Osteocyte (in vitro differentiated cells): ENCODE data around the gene CCNC. TPM values are rescaled to one million over a fixed set of nuclear protein-coding genes. Genes with fewer than 3 reads are reported as not detected.

Experiments used
- DNase-seq: peaks from one replicate; pipeline ENCODE4 v3.0.0; 2021; ENCODE audit warnings: mixed read lengths; ENCODE audit not compliant: unreplicated experiment; ENCODE audit errors: extremely low spot score
- H3K27ac Mint-ChIP-seq: one replicate; pipeline ENCODE4 v1.8.0; 2021; ENCODE audit warnings: mild to moderate bottlenecking, mixed read lengths; ENCODE audit not compliant: unreplicated experiment
- H3K27me3 Mint-ChIP-seq: one replicate; pipeline ENCODE4 v1.8.0; 2021; ENCODE audit warnings: mixed read lengths; ENCODE audit not compliant: unreplicated experiment
- H3K36me3 Mint-ChIP-seq: one replicate; pipeline ENCODE4 v1.8.0; 2021; ENCODE audit warnings: mixed read lengths; ENCODE audit not compliant: unreplicated experiment
- H3K4me1 Mint-ChIP-seq: one replicate; pipeline ENCODE4 v1.8.0; 2021; ENCODE audit warnings: mixed read lengths; ENCODE audit not compliant: unreplicated experiment
- H3K4me3 Mint-ChIP-seq: one replicate; pipeline ENCODE4 v1.8.0; 2021; ENCODE audit warnings: mild to moderate bottlenecking, moderate library complexity, mixed read lengths; ENCODE audit not compliant: unreplicated experiment
- H3K9me3 Mint-ChIP-seq: one replicate; pipeline ENCODE4 v1.8.0; 2021; ENCODE audit warnings: mixed read lengths; ENCODE audit not compliant: unreplicated experiment
- total RNA-seq: library from RNA; stranded (reverse); gene quantifications from 2 replicates; pipeline ENCODE4 v1.2.1, GENCODE V29; 2021
- TF ChIP-seq, protein P1 (sequence below): fragments of 200-600 bp; sonication (generic); IDR thresholded peaks from 2 replicates; pipeline ENCODE4 v1.5.0; 2021; ENCODE audit warnings: antibody characterized with exemption, mild to moderate bottlenecking, moderate library complexity

CCNC gene
- total RNA-seq, 1 donor from 2014 or later, result 34.6 TPM

DNA sequence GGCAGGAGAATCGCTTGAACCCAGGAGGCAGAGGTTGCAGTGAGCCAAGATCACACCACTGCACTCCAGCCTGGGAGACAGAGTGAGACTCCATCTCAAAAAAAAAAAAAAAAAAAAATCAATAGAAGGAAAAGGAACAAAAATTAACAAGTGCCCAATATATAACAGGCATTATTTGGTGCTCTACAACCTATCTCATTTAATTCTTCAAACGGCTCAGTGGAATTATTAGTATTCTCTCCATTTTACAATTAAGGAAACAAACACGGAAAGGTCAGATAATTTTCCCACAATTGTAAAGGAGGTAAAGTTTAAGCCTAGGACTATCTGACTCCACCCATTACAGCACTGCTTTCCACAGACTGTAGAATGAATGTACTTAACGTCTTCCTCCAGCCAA, 19.8 kb downstream of the CCNC start:
- no peaks in the 10 kb centered on the region for H3K4me1 Mint-ChIP-seq
- H3K27ac Mint-ChIP-seq, result no peak overlapping the region
- no peak overlapping the region for H3K4me3 Mint-ChIP-seq
- H3K36me3 Mint-ChIP-seq, result peaks cover 45% of the 10 kb centered on the region
- no peaks in the 10 kb centered on the region for H3K9me3 Mint-ChIP-seq
- no peaks in the 10 kb centered on the region for H3K27me3 Mint-ChIP-seq
- TF ChIP-seq, protein P1, sequence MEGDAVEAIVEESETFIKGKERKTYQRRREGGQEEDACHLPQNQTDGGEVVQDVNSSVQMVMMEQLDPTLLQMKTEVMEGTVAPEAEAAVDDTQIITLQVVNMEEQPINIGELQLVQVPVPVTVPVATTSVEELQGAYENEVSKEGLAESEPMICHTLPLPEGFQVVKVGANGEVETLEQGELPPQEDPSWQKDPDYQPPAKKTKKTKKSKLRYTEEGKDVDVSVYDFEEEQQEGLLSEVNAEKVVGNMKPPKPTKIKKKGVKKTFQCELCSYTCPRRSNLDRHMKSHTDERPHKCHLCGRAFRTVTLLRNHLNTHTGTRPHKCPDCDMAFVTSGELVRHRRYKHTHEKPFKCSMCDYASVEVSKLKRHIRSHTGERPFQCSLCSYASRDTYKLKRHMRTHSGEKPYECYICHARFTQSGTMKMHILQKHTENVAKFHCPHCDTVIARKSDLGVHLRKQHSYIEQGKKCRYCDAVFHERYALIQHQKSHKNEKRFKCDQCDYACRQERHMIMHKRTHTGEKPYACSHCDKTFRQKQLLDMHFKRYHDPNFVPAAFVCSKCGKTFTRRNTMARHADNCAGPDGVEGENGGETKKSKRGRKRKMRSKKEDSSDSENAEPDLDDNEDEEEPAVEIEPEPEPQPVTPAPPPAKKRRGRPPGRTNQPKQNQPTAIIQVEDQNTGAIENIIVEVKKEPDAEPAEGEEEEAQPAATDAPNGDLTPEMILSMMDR, result no peak
- no peak for DNase-seq

DNA sequence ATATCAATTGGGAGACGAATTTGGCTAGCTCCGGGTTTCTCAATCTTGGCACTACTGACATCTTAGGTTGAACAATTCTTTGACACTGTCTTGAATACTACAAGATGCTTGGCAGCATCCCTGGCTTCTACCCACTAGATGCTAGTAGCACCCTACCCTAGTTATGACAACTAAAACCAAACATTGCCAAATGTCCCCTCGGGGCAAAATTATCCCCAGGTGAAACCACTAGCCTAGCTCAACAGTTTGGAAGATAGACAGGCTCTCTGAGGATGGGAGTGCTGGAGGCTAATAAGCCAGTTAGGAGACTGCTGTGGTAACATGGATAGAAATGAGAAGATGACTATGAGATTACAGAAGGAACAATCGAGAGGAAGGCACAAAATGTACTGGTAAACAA, 20.9 kb downstream of the CCNC start:
- H3K36me3 Mint-ChIP-seq, result peaks cover 46% of the 10 kb centered on the region

DNA sequence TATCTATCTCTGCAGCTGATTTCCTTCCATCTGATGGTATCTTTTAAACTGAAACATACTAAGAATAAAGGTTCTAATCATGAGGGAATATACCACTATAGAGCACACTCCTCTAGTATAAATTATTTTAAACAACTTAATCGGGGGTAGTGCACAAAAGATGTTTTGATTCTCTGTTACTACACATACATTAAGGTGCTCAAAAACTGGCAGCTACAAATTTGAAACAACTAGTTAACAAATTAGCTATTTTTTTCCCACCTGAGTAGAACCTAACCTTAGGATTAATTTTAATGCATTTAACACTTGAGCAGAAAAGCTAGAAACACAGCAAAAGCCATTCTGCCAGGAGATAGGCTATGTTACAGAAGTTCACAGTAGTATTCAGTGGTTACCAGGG, 23.0 kb downstream of the CCNC start:
- no peak for DNase-seq
- Mint-ChIP-seq H3K27me3 (no peaks in the 10 kb centered on the region), H3K9me3 (no peaks in the 10 kb centered on the region), H3K4me3 (no peak overlapping the region), H3K4me1 (no peaks in the 10 kb centered on the region), H3K27ac (no peak overlapping the region), H3K36me3 (peaks cover 51% of the 10 kb centered on the region)
- TF ChIP-seq, protein P1, result no peak

More for the DNA sequence above, 20.9 kb downstream of the CCNC start:
- TF ChIP-seq, protein P1, result no peak
- Mint-ChIP-seq H3K4me1 (no peaks in the 10 kb centered on the region), H3K27ac (no peak overlapping the region), H3K4me3 (no peak overlapping the region), H3K27me3 (no peaks in the 10 kb centered on the region), H3K9me3 (no peaks in the 10 kb centered on the region)
- DNase-seq, result no peak

DNA sequence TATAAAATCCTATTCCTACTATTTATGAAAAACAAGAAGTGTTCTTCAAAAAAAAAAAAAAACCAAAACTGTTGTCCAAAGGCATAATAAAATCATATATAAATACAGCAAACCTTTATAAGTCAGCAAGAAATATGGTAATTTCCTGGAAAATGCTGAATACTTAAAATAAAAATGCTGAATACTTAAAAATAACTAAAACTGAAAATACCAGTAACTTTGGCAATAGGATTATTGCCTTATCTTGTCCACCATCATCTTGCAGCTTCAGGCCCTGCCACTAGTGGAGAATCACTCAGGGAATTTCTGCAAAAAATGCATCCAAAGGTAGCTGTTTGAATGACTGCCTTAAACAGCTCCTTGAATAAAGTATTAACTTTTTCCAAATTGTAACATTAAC, 24.5 kb downstream of the CCNC start:
- H3K4me1 Mint-ChIP-seq, result no peaks in the 10 kb centered on the region
- H3K9me3 Mint-ChIP-seq, result no peaks in the 10 kb centered on the region
- peaks cover 45% of the 10 kb centered on the region for H3K36me3 Mint-ChIP-seq
- no peak overlapping the region for H3K27ac Mint-ChIP-seq
- H3K4me3 Mint-ChIP-seq, result no peak overlapping the region
- no peaks in the 10 kb centered on the region for H3K27me3 Mint-ChIP-seq
- DNase-seq, result no peak
- TF ChIP-seq, protein P1, result no peak

DNA sequence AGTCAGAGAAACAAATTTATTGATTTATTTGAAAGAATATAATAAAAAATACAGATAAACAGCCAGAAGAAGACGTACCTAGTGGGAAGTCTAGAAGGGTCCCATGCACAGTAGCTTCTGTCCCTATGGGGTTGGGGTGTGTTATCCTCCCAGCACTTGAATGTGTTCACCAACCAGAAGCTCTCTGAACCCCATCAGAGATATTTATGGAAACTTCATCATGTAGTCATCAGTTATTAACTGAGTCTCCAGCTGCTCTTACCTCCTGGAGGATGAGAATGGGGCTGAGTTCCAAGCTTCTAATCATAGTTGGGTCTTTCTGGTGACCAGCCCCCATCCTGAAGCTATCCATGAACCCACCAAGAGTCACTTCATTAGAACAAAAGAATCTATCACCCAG, 37.8 kb downstream of the CCNC start:
- TF ChIP-seq, protein P1, result no peak
- DNase-seq, result no peak
- H3K4me1 Mint-ChIP-seq, result no peaks in the 10 kb centered on the region
- H3K9me3 Mint-ChIP-seq, result no peaks in the 10 kb centered on the region
- H3K27ac Mint-ChIP-seq, result no peak overlapping the region
- no peak overlapping the region for H3K4me3 Mint-ChIP-seq
- H3K27me3 Mint-ChIP-seq, result no peaks in the 10 kb centered on the region
- peaks cover 11% of the 10 kb centered on the region for H3K36me3 Mint-ChIP-seq
